Mucosa of stomach (tissue), 1 donor: ENCODE measurements around the gene ZBTB8A.

ENCODE experiments used
- H3K27me3 ChIP-seq: one replicate; pipeline ENCODE4 v1.7.0; 2013; ENCODE audit warnings: mild to moderate bottlenecking, low read length; ENCODE audit not compliant: control insufficient read depth, insufficient read depth
- H3K36me3 ChIP-seq: one replicate; pipeline ENCODE4 v1.7.0; 2013; ENCODE audit warnings: low read length; ENCODE audit not compliant: control insufficient read depth, insufficient read depth
- H3K4me1 ChIP-seq: one replicate; pipeline ENCODE4 v1.7.0; 2013; ENCODE audit warnings: mild to moderate bottlenecking, low read length; ENCODE audit not compliant: control insufficient read depth, insufficient read depth
- H3K4me3 ChIP-seq: one replicate; pipeline ENCODE4 v1.7.0; 2013; ENCODE audit warnings: low read length
- H3K9ac ChIP-seq: one replicate; pipeline ENCODE4 v1.7.0; 2013; ENCODE audit warnings: mild to moderate bottlenecking, low read length, moderate library complexity
- H3K9me3 ChIP-seq: one replicate; pipeline ENCODE4 v1.7.0; 2013; ENCODE audit warnings: mild to moderate bottlenecking, low read length, moderate library complexity; ENCODE audit not compliant: control insufficient read depth
- donor health status: Pancreatic carcinoma.

ZBTB8A gene

DNA sequence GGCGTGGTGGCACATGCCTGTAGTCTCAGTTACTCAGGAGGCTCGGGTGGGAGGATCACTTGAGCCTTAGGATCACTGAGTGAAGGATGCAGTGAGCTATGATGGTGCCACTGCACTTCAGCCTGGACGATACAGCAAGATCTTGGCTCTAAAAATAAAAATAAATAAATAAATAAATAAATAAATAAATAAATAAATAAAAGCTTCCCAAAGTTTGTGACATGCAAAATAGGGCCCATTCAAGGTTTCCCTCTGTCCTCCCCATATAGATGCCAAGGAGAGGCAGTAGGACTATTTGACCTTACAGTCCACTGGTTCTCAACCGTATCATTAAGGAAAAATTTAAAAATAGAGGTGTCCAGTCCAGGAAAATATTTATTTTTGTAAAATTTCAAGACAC lies 70.0 kb downstream of the ZBTB8A start:
- Histone ChIP-seq H3K4me3 (no peak overlapping the region), H3K36me3 (no peaks in the 10 kb centered on the region), H3K4me1 (no peaks in the 10 kb centered on the region), H3K9ac (no peak overlapping the region), H3K27me3 (no peaks in the 10 kb centered on the region), H3K9me3 (no peaks in the 10 kb centered on the region)

DNA sequence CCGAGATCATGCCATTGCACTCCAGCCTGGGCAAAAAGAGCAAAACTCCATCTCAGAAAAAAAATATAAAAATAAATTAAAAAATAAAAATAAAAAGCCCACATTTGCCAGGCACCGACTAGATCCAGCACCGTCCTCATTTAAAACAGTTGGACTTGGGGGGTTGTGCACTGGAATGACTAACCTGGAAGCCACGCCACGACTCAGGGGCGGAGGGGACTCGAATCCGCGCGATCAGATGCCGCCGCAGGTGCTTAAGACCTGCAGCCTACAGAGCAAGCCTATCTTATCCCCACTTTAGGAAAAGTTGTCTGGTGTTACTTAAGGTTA lies 72.6 kb downstream of the ZBTB8A start:
- Histone ChIP-seq H3K9ac (peak overlapping the region; percentile 36), H3K36me3 (no peaks in the 10 kb centered on the region), H3K4me1 (no peaks in the 10 kb centered on the region), H3K4me3 (peak overlapping the region; percentile 14), H3K9me3 (no peaks in the 10 kb centered on the region), H3K27me3 (no peaks in the 10 kb centered on the region)

DNA sequence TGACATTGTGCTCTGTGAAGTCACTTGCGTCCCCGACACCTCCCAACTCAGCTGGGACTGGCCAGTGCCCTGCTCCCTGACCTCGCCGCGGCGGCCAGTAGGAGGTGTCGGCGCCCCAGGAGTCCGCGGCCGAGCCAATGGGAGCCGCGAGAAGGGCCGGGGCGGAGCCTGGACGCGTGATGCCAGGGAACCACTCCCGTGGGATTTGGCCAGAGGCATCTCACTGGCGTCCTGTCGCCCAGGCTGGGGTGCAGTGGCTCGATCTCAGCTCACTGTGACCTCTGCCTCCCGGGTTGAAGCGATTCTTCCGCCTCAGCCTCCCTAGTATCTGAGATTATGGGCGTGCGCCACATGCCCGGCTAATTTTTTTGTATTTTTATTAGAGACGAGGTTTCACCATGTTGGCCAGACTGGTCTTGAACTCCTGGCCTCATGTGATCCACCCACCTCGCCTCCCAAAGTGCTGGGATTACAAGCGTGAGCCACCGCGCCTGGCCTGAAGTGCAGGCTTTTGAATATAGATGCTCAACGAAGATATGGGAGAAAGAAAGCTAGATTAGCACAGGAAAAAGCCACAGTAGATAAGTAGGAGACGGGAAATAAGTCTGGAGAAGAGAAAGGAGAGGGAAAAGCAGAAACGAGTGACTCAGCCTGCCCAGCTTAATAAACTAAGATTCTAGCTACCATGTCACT lies 73.1 kb downstream of the ZBTB8A start:
- no peaks in the 10 kb centered on the region for H3K36me3 ChIP-seq
- H3K27me3 ChIP-seq, result no peaks in the 10 kb centered on the region
- H3K9me3 ChIP-seq, result no peaks in the 10 kb centered on the region
- H3K4me3 ChIP-seq, result peak overlapping the region; percentile 14
- H3K9ac ChIP-seq, result peak overlapping the region; percentile 36
- no peaks in the 10 kb centered on the region for H3K4me1 ChIP-seq

DNA sequence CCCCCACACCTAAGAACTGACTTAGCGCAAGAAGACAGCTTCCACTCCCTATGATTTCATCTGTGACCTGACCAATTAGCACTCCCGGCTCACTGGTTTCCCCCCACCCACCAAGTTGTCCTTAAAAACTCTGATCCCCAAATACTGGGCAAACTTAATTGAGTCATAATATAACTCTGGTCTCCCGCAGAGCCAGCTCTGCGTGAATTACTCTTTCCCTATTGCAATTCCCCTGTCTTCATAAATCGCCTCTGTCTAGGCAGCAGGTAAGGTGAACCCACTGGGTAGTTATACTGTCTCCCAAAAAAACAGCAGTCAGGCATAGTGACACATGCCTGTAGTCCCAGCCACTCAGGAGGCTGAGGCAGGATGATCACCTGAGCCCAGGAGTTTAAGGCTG lies 74.2 kb downstream of the ZBTB8A start:
- H3K9ac ChIP-seq, result no peak overlapping the region
- H3K36me3 ChIP-seq, result no peaks in the 10 kb centered on the region
- H3K4me3 ChIP-seq, result no peak overlapping the region
- H3K27me3 ChIP-seq, result no peaks in the 10 kb centered on the region
- no peaks in the 10 kb centered on the region for H3K4me1 ChIP-seq
- no peaks in the 10 kb centered on the region for H3K9me3 ChIP-seq

DNA sequence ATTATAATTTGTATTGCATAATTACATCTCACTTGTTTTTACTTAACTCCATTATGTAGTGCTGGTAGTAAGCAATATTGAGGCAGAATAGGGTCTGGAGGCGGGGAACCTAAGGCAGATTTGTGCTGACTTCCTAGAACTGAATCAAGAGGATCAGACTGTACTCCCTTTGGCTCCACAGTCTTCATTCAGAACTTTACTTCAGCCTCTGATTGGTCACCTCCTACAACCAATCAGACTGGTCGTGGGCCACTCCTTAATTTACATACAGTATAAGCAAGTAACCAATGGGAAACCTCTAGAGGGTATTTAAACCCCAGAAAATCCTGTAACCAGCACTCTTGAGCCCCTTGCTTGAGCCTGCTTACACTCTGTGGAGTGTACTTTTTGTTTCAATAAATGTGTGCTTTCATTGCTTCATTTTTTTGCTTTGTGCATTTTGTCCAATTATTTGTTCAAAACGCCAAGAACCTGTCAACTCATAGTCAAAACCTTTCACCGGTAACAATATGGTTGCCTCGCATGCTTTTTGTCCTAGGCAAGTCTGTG lies 79.5 kb downstream of the ZBTB8A start:
- Histone ChIP-seq H3K9ac (no peak overlapping the region), H3K27me3 (no peaks in the 10 kb centered on the region), H3K9me3 (no peaks in the 10 kb centered on the region), H3K4me3 (no peak overlapping the region), H3K4me1 (no peaks in the 10 kb centered on the region), H3K36me3 (no peaks in the 10 kb centered on the region)

DNA sequence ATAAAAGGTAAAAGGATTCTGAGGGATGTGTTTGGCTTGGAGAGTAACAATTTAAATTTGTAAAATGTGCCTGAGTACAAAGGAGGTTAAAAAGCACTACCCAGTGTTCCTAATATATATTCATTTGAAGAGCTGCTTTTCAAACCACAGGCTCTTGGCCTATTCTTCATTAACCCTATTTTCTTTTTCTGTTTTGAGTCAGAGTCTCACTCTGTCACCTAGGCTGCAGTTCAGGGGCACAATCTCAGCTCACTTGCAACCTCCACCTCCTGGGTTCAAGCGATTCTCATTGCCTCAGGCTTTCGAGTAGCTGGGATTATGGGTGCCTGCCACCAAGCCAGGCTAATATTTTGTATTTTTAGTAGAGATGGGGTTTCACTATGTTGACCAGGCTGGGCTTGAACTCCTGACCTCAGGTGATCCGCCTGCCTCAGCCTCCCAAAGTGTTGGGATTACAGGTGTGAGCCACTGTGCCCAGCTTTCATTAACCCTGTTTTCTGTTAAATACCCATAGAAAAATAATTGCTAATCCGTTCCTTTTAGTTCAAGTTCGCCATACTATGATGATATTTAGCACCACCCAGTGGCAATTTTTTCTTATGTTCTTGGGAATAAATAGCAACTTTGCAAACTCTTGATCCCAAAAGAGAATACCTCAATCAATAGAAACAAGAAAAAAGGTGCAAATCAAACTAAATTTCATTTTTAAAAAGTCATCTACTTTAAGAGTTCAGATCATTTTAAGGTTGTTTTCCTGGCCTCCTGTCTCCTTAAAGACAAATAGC lies 80.7 kb downstream of the ZBTB8A start:
- no peaks in the 10 kb centered on the region for H3K9me3 ChIP-seq
- H3K36me3 ChIP-seq, result no peaks in the 10 kb centered on the region
- H3K27me3 ChIP-seq, result no peaks in the 10 kb centered on the region
- H3K9ac ChIP-seq, result no peak overlapping the region
- no peak overlapping the region for H3K4me3 ChIP-seq
- H3K4me1 ChIP-seq, result no peaks in the 10 kb centered on the region

DNA sequence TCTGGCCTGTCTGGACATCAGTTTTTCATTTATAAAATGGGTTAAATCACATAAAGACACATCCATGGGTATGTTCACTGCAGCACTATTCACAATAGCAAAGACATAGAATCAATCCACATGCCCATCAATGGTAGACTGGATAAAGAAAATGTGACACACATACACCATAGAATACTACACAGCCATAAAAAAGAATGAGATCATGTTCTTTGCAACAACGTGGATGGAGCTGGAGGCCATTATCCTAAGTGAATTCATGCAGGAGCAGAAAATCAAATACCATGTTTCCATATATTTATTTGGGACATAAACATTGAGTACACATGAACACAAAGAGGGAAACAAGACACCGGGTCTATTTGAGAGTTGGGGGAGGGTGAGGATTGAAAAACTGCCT lies 83.0 kb downstream of the ZBTB8A start:
- Histone ChIP-seq H3K9me3 (no peaks in the 10 kb centered on the region), H3K9ac (no peak overlapping the region), H3K4me3 (no peak overlapping the region), H3K27me3 (no peaks in the 10 kb centered on the region), H3K36me3 (no peaks in the 10 kb centered on the region), H3K4me1 (no peaks in the 10 kb centered on the region)

DNA sequence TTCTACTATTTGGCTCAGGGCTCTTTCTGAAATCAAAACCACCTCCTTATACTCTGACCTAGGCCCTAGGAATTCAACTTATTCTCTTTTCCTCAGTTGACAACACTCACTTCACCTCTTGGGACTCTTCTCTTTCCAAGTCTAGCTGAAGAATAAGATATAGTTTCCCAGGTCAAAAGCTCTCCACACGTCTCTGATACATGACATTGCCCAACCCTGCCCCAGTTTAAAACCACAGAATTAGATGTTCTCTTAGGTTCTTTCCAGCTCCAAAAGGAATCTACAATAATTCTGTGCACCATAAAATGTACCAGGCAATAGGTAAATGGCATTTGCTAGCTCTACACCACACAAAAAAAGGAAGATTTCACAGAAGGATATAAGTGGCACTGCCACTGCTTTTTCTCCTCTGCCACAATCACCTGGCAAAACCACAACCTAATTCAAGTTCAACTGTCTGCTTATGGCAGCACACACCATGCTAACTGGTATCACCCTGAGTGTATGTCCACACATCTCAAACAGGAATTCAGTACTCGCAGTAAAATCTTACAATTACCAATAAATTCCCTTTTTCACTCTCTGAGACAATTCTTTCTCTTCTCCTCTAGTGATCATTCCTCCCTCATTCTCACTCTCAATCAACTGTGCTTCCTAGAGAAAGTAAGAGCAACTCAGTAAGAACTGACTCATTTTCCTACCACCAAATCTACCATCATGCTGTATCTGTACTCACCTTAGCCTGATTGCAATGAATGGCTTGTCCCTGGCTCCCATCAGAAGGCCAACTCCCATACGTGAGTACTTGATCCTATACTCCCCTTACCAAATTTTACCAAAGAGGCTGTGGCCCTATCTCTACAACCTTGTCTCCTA lies 83.8 kb downstream of the ZBTB8A start:
- Histone ChIP-seq H3K4me3 (no peak overlapping the region), H3K9ac (no peak overlapping the region), H3K27me3 (no peaks in the 10 kb centered on the region), H3K9me3 (no peaks in the 10 kb centered on the region), H3K4me1 (no peaks in the 10 kb centered on the region), H3K36me3 (no peaks in the 10 kb centered on the region)

DNA sequence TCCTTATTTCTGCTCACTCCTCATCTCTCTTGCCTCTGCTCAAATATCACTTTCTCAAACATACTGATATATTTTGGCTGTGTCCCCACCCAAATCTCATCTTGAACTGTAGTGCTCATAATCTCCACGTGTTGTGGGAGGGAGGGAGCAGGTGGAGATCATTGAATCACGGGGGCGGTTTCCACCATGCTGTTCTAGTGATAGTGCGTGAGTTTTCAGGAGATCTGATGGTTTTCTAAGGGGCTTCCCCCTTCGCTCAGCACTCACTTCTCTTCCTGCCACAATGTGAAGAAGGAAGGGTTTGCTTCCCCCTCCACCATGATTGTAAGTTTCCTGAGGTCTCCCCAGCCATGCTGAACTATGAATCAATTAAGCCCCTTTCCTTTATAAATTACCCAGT lies 84.5 kb downstream of the ZBTB8A start:
- H3K9ac ChIP-seq, result no peak overlapping the region
- H3K9me3 ChIP-seq, result no peaks in the 10 kb centered on the region
- H3K27me3 ChIP-seq, result no peaks in the 10 kb centered on the region
- no peak overlapping the region for H3K4me3 ChIP-seq
- H3K36me3 ChIP-seq, result no peaks in the 10 kb centered on the region
- H3K4me1 ChIP-seq, result no peaks in the 10 kb centered on the region

DNA sequence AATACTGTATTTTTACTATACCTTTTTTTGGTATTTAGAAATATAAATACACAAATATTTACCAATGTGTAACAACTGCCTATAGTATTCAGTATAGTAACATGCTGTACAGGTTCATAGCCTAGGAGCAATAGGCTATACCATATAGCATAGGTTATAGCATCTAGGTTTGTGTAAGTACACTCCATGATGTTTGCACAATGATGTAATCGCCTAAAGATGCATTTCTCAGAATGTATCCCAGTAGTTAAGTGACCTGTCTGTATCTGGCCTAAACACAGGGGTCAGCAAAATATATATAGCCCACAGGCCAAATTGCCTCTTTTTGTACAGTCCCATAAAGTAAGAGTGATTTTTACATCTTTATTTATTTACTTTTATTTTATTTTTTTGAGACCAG lies 86.9 kb downstream of the ZBTB8A start:
- Histone ChIP-seq H3K27me3 (no peaks in the 10 kb centered on the region), H3K36me3 (no peaks in the 10 kb centered on the region), H3K4me3 (no peak overlapping the region), H3K9me3 (no peaks in the 10 kb centered on the region), H3K9ac (no peak overlapping the region), H3K4me1 (no peaks in the 10 kb centered on the region)

DNA sequence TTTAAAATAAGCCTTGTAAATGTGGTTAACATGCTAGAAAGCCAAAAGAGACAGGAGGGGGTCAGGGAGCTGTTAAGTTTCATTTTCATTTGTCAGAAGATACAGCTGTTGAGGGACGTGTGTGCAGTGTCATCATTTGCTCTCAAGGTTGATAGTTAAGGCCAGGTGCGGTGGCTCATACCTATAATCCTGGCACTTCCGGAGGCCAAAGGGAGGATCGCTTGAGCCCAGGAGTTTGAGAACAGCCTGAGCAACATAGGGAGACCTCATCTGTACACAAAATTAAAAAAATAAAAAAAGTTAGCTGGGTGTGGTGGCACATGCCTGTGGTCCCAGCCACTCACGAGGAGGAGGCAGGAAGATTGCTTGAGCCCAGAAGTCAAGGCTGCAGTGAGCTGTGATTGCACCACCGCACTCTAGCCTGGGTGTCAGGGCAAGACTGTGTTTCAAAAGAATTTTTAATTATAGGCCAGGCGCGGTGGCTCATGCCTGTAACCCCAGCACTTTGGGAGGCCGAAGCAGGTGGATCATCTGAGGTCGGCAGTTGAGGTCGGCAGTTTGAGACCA lies 88.5 kb downstream of the ZBTB8A start:
- no peak overlapping the region for H3K9ac ChIP-seq
- no peaks in the 10 kb centered on the region for H3K36me3 ChIP-seq
- no peaks in the 10 kb centered on the region for H3K9me3 ChIP-seq
- no peaks in the 10 kb centered on the region for H3K4me1 ChIP-seq
- no peak overlapping the region for H3K4me3 ChIP-seq
- H3K27me3 ChIP-seq, result no peaks in the 10 kb centered on the region
